GM12878 (cell line): Measurements from ENCODE around the gene STK10. TPM values are rescaled to one million over a fixed set of nuclear protein-coding genes. Genes with fewer than 3 reads are reported as not detected.

Experiments
- ATAC-seq: fragments of 200-7000 bp; cut with Tn5 transposase; 3 replicates; pipeline ENCODE4 v1.9.1; 2020; ENCODE audit warnings: mild to moderate bottlenecking, moderate library complexity
- BruUV-seq: library from RNA; stranded (reverse); fragments of 400-500 nt; replicated peaks from 2 replicates; lab custom pipeline; 2021; lab: Mats Ljungman, UMichigan
- CTCF ChIA-PET: fragments of 300-600 bp; sonication (Branson Sonifier 250); formaldehyde crosslinking; extraction: SDS; loops from one replicate; lab custom pipeline; 2021; ENCODE audit warnings: inconsistent platforms; lab: Yijun Ruan, JAX
- POLR2A ChIA-PET: fragments of 350-600 bp; formaldehyde crosslinking; extraction: SDS; loops from one replicate; lab custom pipeline; 2021; ENCODE audit warnings: inconsistent platforms; lab: Charles Lee
- RAD21 ChIA-PET: fragments of 300-600 bp; sonication (Branson Sonifier 250); formaldehyde crosslinking; loops from one replicate; lab custom pipeline; 2023; ENCODE audit warnings: antibody characterized with exemption; ENCODE audit not compliant: unreplicated experiment; lab: Charles Lee
- SMC1A ChIA-PET: fragments of 300-600 bp; sonication (Branson Sonifier 250); formaldehyde crosslinking; loops from one replicate; lab custom pipeline; 2023; ENCODE audit not compliant: unreplicated experiment, uncharacterized antibody; lab: Charles Lee
- DNase-seq: peaks from one replicate; pipeline ENCODE4 v3.0.0-alpha.2; 2011; ENCODE audit warnings: low read depth, low spot score
- FAIRE-seq: peaks from 3 replicates; lab custom pipeline; 2011; peaks lifted over from hg19 to GRCh38; lab: Jason Lieb, UNC
- H2AFZ ChIP-seq: 2 replicates; pipeline ENCODE4 v1.6.0; 2011; ENCODE audit warnings: low read depth, low read length, control low read depth; ENCODE audit not compliant: control insufficient read depth
- H3K27ac ChIP-seq: 2 replicates; pipeline ENCODE4 v1.5.1; 2011; ENCODE audit warnings: control low read depth; ENCODE audit not compliant: control insufficient read depth, insufficient read depth
- H3K27me3 ChIP-seq, 2 experiments: replicated peaks in 1 of 2; 2 replicates each; pipeline versions ENCODE4 v1.6.0 to v1.6.1; 2011; ENCODE audit warnings: low read length in 1 of 2; ENCODE audit not compliant: control insufficient read depth in 2 of 2, insufficient read depth in 2 of 2
- H3K36me3 ChIP-seq, 2 experiments: 2 replicates each; pipeline ENCODE4 v1.5.1; 2011; ENCODE audit warnings: low read length in 1 of 2; ENCODE audit not compliant: control insufficient read depth in 2 of 2, insufficient read depth in 2 of 2
- H3K4me1 ChIP-seq: 2 replicates; pipeline ENCODE4 v1.6.1; 2011; ENCODE audit warnings: mild to moderate bottlenecking, low read length, moderate library complexity, mixed read lengths; ENCODE audit not compliant: control insufficient read depth, insufficient read depth
- H3K4me2 ChIP-seq: 2 replicates; pipeline ENCODE4 v1.6.0; 2011; ENCODE audit warnings: control low read depth; ENCODE audit not compliant: control insufficient read depth, insufficient read depth
- H3K4me3 ChIP-seq: fragments of 200-600 bp; sonication (generic); 2 replicates; pipeline ENCODE4 v1.5.1; 2016
- H3K79me2 ChIP-seq: 2 replicates; pipeline ENCODE4 v1.6.0; 2011; ENCODE audit warnings: low read length; ENCODE audit not compliant: control insufficient read depth, insufficient read depth
- H3K9ac ChIP-seq: 2 replicates; pipeline ENCODE4 v1.8.0; 2011; ENCODE audit warnings: low read length, control low read depth, mixed read lengths; ENCODE audit not compliant: control insufficient read depth, insufficient read depth
- H3K9me3 ChIP-seq: replicated peaks from 3 replicates; pipeline ENCODE4 v1.5.1; 2011; ENCODE audit warnings: mild to moderate bottlenecking, low read length; ENCODE audit not compliant: control insufficient read depth, insufficient read depth
- H4K20me1 ChIP-seq: 2 replicates; pipeline ENCODE4 v1.6.0; 2011; ENCODE audit not compliant: control insufficient read depth, insufficient read depth
- ESRRA ChIP-seq: IDR thresholded peaks from 2 replicates; pipeline ENCODE4 v1.6.1; 2012; ENCODE audit warnings: mild to moderate bottlenecking, low read length, improper control_type of control experiment
- FOXK2 ChIP-seq: fragments of 450-650 bp; IDR thresholded peaks from 2 replicates; pipeline ENCODE4 v1.6.1; 2017; ENCODE audit warnings: mild to moderate bottlenecking, moderate library complexity
- NFYA ChIP-seq: IDR thresholded peaks from 2 replicates; pipeline ENCODE4 v1.6.1; 2011; ENCODE audit warnings: low read depth, mild to moderate bottlenecking, low read length, improper control_type of control experiment, borderline replicate concordance
- SREBF2 ChIP-seq: IDR thresholded peaks from 2 replicates; pipeline ENCODE4 v1.6.1; 2012; ENCODE audit warnings: mild to moderate bottlenecking, low read length
- TCF12 ChIP-seq: IDR thresholded peaks from 2 replicates; pipeline ENCODE4 v1.6.1; 2011; ENCODE audit warnings: low read depth, mild to moderate bottlenecking, low read length
- TCF3 ChIP-seq: IDR thresholded peaks from 2 replicates; pipeline ENCODE4 v1.6.1; 2012; ENCODE audit warnings: low read depth, mild to moderate bottlenecking, low read length, borderline replicate concordance; ENCODE audit not compliant: insufficient read depth
- ZNF622 ChIP-seq: fragments of 450-650 bp; IDR thresholded peaks from 2 replicates; pipeline ENCODE4 v1.6.1; 2017; ENCODE audit warnings: mild to moderate bottlenecking, inconsistent platforms
- WGBS: methylation state at CpG from one replicate; pipeline ENCODE4 v1.1.6; 2016; ENCODE audit warnings: low lambda C conversion rate; ENCODE audit not compliant: insufficient replicate concordance, insufficient coverage; ENCODE audit errors: missing lambda C conversion rate; 5-methylcytosine and 5-hydroxymethylcytosine counted together
- in situ Hi-C: fragments of 300-500 bp; cut with MboI; formaldehyde crosslinking; loops from 9 replicates; pipeline ENCODE4 v1.14.3; 2018; ENCODE audit warnings: mixed read lengths
- intact Hi-C: fragments of 100-400 bp; cut with micrococcal nuclease; formaldehyde crosslinking; loops from one replicate; pipeline ENCODE4 v1.14.2; 2022; ENCODE audit not compliant: unreplicated experiment
- polyA plus RNA-seq, 11 experiments: library from polyadenylated mRNA; depleted of rRNA in 4 of 11; unstranded in 6 of 11; stranded (reverse) in 5 of 11; fragments of >200 nt; fragmentation: Nextera tagmentation in 4 of 11; fragmentation: Illumina TruSeq in 1 of 11; extraction: Ambion mirVana in 4 of 11; extraction: Trizol in 1 of 11; gene quantifications; 1 replicate in 1 of 11; 2 replicates in 10 of 11; pipeline versions ENCODE4 v1.2.1 to v1.2.3, GENCODE V29; 2011 to 2016; ENCODE audit warnings: inconsistent platforms in 2 of 11, missing spikeins in 2 of 11, low read depth in 1 of 11
- total RNA-seq, 4 experiments: library from RNA; depleted of rRNA in 3 of 4; stranded (reverse); fragments of >200 nt in 3 of 4; fragmentation: Illumina TruSeq in 1 of 4; extraction: Trizol in 1 of 4; gene quantifications; 2 replicates each; pipeline versions ENCODE4 v1.2.1 to v1.2.3, GENCODE V29; 2013 to 2021
- TF ChIP-seq, protein P1 (sequence below): fragments of 450-650 bp; IDR thresholded peaks from 2 replicates; pipeline ENCODE4 v1.6.1; 2017; ENCODE audit warnings: antibody characterized with exemption, mild to moderate bottlenecking, moderate library complexity
- TF ChIP-seq, protein P2 (sequence below): IDR thresholded peaks from 2 replicates; pipeline ENCODE4 v1.6.1; 2012; ENCODE audit warnings: low read depth, low read length, improper control_type of control experiment
- TF ChIP-seq, protein P3 (sequence below): fragments of 150-350 bp; IDR thresholded peaks from 2 replicates; pipeline ENCODE4 v1.6.1; 2014; ENCODE audit warnings: mild to moderate bottlenecking, low read depth, low read length
- TF ChIP-seq, protein P4 (sequence below): fragments of 450-650 bp; IDR thresholded peaks from 2 replicates; pipeline ENCODE4 v1.6.1; 2017; ENCODE audit warnings: mild to moderate bottlenecking
- TF ChIP-seq, protein P5 (sequence below): fragments of 450-650 bp; IDR thresholded peaks from 2 replicates; pipeline ENCODE4 v1.6.1; 2018; ENCODE audit warnings: borderline replicate concordance, mild to moderate bottlenecking; ENCODE audit not compliant: partially characterized antibody

The STK10 gene
- total and polyA plus RNA-seq, 10 of the 15 experiments (the other 5 are each of a cell fraction or from before 2014, with no cell fraction given), result 14.2 to 96.4 (median 50.6) TPM

DNA sequence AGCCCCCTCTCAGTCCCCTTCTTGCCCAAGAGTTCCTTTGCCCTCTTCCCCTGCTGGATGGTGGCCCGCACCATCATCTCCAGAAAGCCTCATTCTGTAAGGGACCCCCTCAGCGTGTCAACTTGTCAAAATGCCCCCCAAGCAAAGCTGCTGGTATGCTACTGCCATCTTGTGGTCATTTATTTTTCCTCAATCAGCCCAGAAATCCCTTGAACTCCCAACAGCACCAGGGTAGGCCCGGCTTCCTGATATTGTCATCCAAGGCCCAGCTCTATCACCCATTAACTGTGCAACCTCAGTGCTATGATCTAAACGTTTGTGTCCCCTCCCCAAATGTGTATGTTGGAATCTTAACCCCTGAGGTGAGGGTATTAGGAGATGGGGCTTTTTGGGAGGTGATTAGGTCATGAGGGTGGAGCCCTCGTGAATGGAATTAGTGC is 128.3 kb downstream of the STK10 start (continued):
- TF ChIP-seq FOXK2, result no peak

DNA sequence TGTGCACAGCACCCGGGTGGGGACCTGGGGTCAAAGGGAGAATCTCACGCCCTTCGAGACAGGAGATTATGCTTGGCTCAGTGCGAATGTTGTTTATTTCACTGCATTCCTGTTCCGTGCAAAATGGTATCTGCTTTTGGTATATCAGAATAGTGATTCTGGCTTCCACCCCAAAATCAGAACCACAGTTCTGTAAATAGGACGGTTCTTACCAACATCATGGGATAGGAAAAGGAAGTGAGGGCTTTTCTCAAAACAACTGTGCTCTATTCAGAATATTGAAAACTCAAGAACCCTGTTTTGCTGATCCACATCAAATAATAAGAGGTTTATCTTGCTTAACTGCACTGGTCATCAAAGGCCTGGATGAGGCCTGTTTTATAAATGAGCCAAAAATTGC is 129.9 kb downstream of the STK10 start:
- Histone ChIP-seq H3K9ac (no peak overlapping the region), H2AFZ (no peak overlapping the region), H3K4me1 (no peaks in the 10 kb centered on the region), H3K27ac (no peak overlapping the region), H3K4me2 (no peak overlapping the region), H3K36me3 (peaks cover 31 to 40% of the 10 kb centered on the region in 2 experiments), H3K9me3 (no peaks in the 10 kb centered on the region), H3K79me2 (no peaks in the 10 kb centered on the region), H4K20me1 (no peaks in the 10 kb centered on the region), H3K4me3 (no peak overlapping the region), H3K27me3 (no peaks in the 10 kb centered on the region)
- WGBS, result 86% methylated on average over 6 of the region's 6 CpGs
- FAIRE-seq, result no peak
- ChIA-PET RAD21 (interaction anchor here (2.3 kb wide), 1 partner anchor 146 kb away, joined by 36 read pairs; no protein-coding TSS in a partner anchor), CTCF (interaction anchor here (1.0 to 2.2 kb wide), 7 partner anchors 10 to 146 kb away, joined by 3 to 40 read pairs (median 7); partner anchors contain the start of gene FBXW11), SMC1A (interaction anchor here (0.8 to 5.6 kb wide), 2 partner anchors 10 to 146 kb away, joined by 3 to 32 read pairs; no protein-coding TSS in a partner anchor), POLR2A (no interaction called here)
- intact Hi-C loops (no loop called here), in situ Hi-C loops (no loop called here)
- no peak for DNase-seq
- BruUV-seq, result no TSS peak
- no peak for ATAC-seq
- TF ChIP-seq, protein P1, sequence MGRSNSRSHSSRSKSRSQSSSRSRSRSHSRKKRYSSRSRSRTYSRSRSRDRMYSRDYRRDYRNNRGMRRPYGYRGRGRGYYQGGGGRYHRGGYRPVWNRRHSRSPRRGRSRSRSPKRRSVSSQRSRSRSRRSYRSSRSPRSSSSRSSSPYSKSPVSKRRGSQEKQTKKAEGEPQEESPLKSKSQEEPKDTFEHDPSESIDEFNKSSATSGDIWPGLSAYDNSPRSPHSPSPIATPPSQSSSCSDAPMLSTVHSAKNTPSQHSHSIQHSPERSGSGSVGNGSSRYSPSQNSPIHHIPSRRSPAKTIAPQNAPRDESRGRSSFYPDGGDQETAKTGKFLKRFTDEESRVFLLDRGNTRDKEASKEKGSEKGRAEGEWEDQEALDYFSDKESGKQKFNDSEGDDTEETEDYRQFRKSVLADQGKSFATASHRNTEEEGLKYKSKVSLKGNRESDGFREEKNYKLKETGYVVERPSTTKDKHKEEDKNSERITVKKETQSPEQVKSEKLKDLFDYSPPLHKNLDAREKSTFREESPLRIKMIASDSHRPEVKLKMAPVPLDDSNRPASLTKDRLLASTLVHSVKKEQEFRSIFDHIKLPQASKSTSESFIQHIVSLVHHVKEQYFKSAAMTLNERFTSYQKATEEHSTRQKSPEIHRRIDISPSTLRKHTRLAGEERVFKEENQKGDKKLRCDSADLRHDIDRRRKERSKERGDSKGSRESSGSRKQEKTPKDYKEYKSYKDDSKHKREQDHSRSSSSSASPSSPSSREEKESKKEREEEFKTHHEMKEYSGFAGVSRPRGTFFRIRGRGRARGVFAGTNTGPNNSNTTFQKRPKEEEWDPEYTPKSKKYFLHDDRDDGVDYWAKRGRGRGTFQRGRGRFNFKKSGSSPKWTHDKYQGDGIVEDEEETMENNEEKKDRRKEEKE, result no peak
- TF ChIP-seq ZNF622 (no peak), NFYA (no peak), TCF3 (no peak), SREBF2 (no peak), TCF12 (no peak), ESRRA (no peak)
- TF ChIP-seq, protein P2, sequence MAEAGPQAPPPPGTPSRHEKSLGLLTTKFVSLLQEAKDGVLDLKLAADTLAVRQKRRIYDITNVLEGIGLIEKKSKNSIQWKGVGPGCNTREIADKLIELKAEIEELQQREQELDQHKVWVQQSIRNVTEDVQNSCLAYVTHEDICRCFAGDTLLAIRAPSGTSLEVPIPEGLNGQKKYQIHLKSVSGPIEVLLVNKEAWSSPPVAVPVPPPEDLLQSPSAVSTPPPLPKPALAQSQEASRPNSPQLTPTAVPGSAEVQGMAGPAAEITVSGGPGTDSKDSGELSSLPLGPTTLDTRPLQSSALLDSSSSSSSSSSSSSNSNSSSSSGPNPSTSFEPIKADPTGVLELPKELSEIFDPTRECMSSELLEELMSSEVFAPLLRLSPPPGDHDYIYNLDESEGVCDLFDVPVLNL, result no peak
- TF ChIP-seq, protein P3, sequence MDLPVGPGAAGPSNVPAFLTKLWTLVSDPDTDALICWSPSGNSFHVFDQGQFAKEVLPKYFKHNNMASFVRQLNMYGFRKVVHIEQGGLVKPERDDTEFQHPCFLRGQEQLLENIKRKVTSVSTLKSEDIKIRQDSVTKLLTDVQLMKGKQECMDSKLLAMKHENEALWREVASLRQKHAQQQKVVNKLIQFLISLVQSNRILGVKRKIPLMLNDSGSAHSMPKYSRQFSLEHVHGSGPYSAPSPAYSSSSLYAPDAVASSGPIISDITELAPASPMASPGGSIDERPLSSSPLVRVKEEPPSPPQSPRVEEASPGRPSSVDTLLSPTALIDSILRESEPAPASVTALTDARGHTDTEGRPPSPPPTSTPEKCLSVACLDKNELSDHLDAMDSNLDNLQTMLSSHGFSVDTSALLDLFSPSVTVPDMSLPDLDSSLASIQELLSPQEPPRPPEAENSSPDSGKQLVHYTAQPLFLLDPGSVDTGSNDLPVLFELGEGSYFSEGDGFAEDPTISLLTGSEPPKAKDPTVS, result no peak
- TF ChIP-seq, protein P4, sequence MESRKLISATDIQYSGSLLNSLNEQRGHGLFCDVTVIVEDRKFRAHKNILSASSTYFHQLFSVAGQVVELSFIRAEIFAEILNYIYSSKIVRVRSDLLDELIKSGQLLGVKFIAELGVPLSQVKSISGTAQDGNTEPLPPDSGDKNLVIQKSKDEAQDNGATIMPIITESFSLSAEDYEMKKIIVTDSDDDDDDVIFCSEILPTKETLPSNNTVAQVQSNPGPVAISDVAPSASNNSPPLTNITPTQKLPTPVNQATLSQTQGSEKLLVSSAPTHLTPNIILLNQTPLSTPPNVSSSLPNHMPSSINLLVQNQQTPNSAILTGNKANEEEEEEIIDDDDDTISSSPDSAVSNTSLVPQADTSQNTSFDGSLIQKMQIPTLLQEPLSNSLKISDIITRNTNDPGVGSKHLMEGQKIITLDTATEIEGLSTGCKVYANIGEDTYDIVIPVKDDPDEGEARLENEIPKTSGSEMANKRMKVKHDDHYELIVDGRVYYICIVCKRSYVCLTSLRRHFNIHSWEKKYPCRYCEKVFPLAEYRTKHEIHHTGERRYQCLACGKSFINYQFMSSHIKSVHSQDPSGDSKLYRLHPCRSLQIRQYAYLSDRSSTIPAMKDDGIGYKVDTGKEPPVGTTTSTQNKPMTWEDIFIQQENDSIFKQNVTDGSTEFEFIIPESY, result no peak
- TF ChIP-seq, protein P5, sequence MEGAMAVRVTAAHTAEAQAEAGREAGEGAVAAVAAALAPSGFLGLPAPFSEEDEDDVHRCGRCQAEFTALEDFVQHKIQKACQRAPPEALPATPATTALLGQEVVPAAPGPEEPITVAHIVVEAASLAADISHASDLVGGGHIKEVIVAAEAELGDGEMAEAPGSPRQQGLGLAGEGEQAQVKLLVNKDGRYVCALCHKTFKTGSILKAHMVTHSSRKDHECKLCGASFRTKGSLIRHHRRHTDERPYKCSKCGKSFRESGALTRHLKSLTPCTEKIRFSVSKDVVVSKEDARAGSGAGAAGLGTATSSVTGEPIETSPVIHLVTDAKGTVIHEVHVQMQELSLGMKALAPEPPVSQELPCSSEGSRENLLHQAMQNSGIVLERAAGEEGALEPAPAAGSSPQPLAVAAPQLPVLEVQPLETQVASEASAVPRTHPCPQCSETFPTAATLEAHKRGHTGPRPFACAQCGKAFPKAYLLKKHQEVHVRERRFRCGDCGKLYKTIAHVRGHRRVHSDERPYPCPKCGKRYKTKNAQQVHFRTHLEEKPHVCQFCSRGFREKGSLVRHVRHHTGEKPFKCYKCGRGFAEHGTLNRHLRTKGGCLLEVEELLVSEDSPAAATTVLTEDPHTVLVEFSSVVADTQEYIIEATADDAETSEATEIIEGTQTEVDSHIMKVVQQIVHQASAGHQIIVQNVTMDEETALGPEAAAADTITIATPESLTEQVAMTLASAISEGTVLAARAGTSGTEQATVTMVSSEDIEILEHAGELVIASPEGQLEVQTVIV, result no peak
